H1 (cell line): ENCODE data around the gene FGFR2. TPM values are rescaled to one million over a fixed set of nuclear protein-coding genes. Genes with fewer than 3 reads are reported as not detected.

ENCODE experiments used
- CHD2 ChIP-seq: IDR thresholded peaks from 2 replicates; pipeline ENCODE4 v1.6.1; 2012; ENCODE audit warnings: low read length, improper control_type of control experiment
- HDAC2 ChIP-seq, 2 experiments: fragments of 300-600 bp in 1 of 2; sonication (generic) in 1 of 2; IDR thresholded peaks; 2 replicates each; pipeline ENCODE4 v1.6.1; 2011 to 2012; ENCODE audit warnings: low read depth in 2 of 2, low read length in 2 of 2, mild to moderate bottlenecking in 2 of 2, moderate library complexity in 2 of 2, borderline replicate concordance in 1 of 2, inconsistent platforms in 1 of 2
- SIN3A ChIP-seq, 2 experiments: IDR thresholded peaks in 1 of 2; conservative IDR thresholded peaks in 1 of 2; 2 replicates each; pipeline ENCODE4 v1.6.1; 2011 to 2012; ENCODE audit warnings: low read length in 2 of 2, improper control_type of control experiment in 1 of 2, low read depth in 1 of 2, mild to moderate bottlenecking in 1 of 2
- SP1 ChIP-seq: IDR thresholded peaks from 2 replicates; pipeline ENCODE4 v1.6.1; 2011; ENCODE audit warnings: low read depth, low read length
- YY1 ChIP-seq: IDR thresholded peaks from 2 replicates; pipeline ENCODE4 v1.6.1; 2011; ENCODE audit warnings: low read depth, mild to moderate bottlenecking, low read length
- polyA plus RNA-seq, 7 experiments: library from polyadenylated mRNA; depleted of rRNA in 3 of 7; stranded (reverse) in 5 of 7; unstranded in 2 of 7; fragments of >200 nt in 5 of 7; fragments of 200-250 nt in 2 of 7; gene quantifications; 1 replicate in 5 of 7; 2 replicates in 1 of 7; 4 replicates in 1 of 7; pipeline versions ENCODE4 v1.2.1 to v1.2.3, GENCODE V29; 2011 to 2013; ENCODE audit warnings: missing spikeins in 2 of 7, mixed read lengths in 2 of 7
- total RNA-seq: library from RNA; stranded (reverse); fragmentation: NEBNext Ultra II Directional; extraction: Animal tissue kit (Norgen Biotek cat#: 25700); gene quantifications from 2 replicates; pipeline ENCODE4 v1.2.1, GENCODE V29; 2021
- TF ChIP-seq, protein P1 (sequence below): IDR thresholded peaks from 2 replicates; pipeline ENCODE4 v1.6.1; 2012; ENCODE audit warnings: inconsistent platforms
- TF ChIP-seq, protein P2 (sequence below): IDR thresholded peaks from 2 replicates; pipeline ENCODE4 v1.6.1; 2012; ENCODE audit warnings: low read length, inconsistent platforms
- TF ChIP-seq, protein P3 (sequence below): fragments of 300-600 bp; sonication (generic); IDR thresholded peaks from 2 replicates; pipeline ENCODE4 v1.7.1; 2012; ENCODE audit warnings: low read length, moderate library complexity, mild to moderate bottlenecking, inconsistent platforms; ENCODE audit not compliant: insufficient replicate concordance

Gene FGFR2
- total and polyA plus RNA-seq, 2 of the 8 experiments (the other 6 are each of a cell fraction or from before 2014, with no cell fraction given): 50.2 to 81.2 TPM

DNA sequence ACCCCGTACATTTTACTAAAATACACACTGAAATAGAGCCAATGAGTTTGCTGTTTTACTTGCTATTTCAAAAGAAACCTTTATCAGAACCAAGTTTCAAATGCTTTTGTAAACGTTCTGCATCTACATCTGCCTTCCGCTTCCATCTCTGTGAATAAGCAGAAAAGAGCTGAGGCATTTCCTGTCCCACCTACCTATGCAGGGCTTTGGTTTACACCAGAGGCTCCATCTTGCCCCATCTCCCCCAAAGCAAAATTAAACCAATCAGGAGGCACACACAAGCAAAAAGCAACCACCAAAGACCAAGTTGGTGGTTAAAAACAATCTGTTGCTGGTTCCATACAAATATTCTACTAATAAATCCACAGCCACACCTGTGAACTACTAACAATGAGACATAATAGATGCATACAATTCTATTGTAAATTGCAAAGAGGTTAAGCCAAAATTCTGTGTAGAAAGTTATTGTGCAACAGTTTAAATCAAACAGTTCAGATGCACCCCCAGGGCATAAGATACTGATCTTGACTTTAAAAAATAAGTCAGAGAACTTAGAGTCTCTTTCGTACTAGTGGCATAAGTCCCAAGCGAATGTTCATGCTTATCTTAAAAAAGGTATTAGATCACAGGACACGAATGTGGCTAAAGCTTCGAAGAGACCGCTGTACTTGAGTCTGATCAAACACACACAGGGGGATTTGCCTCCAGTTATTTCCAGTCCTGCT, 83.9 kb downstream of the FGFR2 start (continued):
- TF ChIP-seq, protein P1, sequence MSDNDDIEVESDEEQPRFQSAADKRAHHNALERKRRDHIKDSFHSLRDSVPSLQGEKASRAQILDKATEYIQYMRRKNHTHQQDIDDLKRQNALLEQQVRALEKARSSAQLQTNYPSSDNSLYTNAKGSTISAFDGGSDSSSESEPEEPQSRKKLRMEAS: no peak
- TF ChIP-seq HDAC2 (IDR thresholded peaks at IDR 0.05; ENCODE audit: borderline replicate concordance in 1 of 2, low read depth in 2 of 2, low read length in 2 of 2) (no peak), SIN3A (conservative IDR thresholded peaks at IDR 0.05 in 1 of 2, IDR thresholded peaks at IDR 0.05 in 1 of 2; ENCODE audit: low read depth in 1 of 2, low read length in 2 of 2) (no peak), CHD2 (no peak), YY1 (no peak), SP1 (no peak)
- TF ChIP-seq, protein P2, sequence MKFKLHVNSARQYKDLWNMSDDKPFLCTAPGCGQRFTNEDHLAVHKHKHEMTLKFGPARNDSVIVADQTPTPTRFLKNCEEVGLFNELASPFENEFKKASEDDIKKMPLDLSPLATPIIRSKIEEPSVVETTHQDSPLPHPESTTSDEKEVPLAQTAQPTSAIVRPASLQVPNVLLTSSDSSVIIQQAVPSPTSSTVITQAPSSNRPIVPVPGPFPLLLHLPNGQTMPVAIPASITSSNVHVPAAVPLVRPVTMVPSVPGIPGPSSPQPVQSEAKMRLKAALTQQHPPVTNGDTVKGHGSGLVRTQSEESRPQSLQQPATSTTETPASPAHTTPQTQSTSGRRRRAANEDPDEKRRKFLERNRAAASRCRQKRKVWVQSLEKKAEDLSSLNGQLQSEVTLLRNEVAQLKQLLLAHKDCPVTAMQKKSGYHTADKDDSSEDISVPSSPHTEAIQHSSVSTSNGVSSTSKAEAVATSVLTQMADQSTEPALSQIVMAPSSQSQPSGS: no peak
- TF ChIP-seq, protein P3, sequence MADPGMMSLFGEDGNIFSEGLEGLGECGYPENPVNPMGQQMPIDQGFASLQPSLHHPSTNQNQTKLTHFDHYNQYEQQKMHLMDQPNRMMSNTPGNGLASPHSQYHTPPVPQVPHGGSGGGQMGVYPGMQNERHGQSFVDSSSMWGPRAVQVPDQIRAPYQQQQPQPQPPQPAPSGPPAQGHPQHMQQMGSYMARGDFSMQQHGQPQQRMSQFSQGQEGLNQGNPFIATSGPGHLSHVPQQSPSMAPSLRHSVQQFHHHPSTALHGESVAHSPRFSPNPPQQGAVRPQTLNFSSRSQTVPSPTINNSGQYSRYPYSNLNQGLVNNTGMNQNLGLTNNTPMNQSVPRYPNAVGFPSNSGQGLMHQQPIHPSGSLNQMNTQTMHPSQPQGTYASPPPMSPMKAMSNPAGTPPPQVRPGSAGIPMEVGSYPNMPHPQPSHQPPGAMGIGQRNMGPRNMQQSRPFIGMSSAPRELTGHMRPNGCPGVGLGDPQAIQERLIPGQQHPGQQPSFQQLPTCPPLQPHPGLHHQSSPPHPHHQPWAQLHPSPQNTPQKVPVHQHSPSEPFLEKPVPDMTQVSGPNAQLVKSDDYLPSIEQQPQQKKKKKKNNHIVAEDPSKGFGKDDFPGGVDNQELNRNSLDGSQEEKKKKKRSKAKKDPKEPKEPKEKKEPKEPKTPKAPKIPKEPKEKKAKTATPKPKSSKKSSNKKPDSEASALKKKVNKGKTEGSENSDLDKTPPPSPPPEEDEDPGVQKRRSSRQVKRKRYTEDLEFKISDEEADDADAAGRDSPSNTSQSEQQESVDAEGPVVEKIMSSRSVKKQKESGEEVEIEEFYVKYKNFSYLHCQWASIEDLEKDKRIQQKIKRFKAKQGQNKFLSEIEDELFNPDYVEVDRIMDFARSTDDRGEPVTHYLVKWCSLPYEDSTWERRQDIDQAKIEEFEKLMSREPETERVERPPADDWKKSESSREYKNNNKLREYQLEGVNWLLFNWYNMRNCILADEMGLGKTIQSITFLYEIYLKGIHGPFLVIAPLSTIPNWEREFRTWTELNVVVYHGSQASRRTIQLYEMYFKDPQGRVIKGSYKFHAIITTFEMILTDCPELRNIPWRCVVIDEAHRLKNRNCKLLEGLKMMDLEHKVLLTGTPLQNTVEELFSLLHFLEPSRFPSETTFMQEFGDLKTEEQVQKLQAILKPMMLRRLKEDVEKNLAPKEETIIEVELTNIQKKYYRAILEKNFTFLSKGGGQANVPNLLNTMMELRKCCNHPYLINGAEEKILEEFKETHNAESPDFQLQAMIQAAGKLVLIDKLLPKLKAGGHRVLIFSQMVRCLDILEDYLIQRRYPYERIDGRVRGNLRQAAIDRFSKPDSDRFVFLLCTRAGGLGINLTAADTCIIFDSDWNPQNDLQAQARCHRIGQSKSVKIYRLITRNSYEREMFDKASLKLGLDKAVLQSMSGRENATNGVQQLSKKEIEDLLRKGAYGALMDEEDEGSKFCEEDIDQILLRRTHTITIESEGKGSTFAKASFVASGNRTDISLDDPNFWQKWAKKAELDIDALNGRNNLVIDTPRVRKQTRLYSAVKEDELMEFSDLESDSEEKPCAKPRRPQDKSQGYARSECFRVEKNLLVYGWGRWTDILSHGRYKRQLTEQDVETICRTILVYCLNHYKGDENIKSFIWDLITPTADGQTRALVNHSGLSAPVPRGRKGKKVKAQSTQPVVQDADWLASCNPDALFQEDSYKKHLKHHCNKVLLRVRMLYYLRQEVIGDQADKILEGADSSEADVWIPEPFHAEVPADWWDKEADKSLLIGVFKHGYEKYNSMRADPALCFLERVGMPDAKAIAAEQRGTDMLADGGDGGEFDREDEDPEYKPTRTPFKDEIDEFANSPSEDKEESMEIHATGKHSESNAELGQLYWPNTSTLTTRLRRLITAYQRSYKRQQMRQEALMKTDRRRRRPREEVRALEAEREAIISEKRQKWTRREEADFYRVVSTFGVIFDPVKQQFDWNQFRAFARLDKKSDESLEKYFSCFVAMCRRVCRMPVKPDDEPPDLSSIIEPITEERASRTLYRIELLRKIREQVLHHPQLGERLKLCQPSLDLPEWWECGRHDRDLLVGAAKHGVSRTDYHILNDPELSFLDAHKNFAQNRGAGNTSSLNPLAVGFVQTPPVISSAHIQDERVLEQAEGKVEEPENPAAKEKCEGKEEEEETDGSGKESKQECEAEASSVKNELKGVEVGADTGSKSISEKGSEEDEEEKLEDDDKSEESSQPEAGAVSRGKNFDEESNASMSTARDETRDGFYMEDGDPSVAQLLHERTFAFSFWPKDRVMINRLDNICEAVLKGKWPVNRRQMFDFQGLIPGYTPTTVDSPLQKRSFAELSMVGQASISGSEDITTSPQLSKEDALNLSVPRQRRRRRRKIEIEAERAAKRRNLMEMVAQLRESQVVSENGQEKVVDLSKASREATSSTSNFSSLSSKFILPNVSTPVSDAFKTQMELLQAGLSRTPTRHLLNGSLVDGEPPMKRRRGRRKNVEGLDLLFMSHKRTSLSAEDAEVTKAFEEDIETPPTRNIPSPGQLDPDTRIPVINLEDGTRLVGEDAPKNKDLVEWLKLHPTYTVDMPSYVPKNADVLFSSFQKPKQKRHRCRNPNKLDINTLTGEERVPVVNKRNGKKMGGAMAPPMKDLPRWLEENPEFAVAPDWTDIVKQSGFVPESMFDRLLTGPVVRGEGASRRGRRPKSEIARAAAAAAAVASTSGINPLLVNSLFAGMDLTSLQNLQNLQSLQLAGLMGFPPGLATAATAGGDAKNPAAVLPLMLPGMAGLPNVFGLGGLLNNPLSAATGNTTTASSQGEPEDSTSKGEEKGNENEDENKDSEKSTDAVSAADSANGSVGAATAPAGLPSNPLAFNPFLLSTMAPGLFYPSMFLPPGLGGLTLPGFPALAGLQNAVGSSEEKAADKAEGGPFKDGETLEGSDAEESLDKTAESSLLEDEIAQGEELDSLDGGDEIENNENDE: no peak
